Hepatocyte (in vitro differentiated cells): ENCODE measurements around the gene ATG10. TPM values are rescaled to one million over a fixed set of nuclear protein-coding genes. Genes with fewer than 3 reads are reported as not detected.
"Not testable (repeated sequence)": the region's sequence is repeated elsewhere in the genome, so short reads cannot be mapped to it uniquely, and the experiment has no call there.

Source experiments
- DNase-seq: peaks from one replicate; pipeline ENCODE4 v3.0.0-alpha.2; 2016; ENCODE audit warnings: low spot score
- H2AFZ ChIP-seq: fragments of 200-600 bp; sonication (generic); 2 replicates; pipeline ENCODE4 v1.6.0; 2016; ENCODE audit warnings: antibody characterized with exemption, mild to moderate bottlenecking
- H3K27ac ChIP-seq: fragments of 200-600 bp; sonication (generic); 2 replicates; pipeline ENCODE4 v1.5.1; 2016; ENCODE audit warnings: mild to moderate bottlenecking
- H3K27me3 ChIP-seq: fragments of 200-600 bp; sonication (generic); 2 replicates; pipeline ENCODE4 v1.6.1; 2016
- H3K36me3 ChIP-seq: fragments of 200-600 bp; sonication (generic); replicated peaks from 2 replicates; pipeline ENCODE4 v1.5.1; 2016; ENCODE audit warnings: low read depth; ENCODE audit not compliant: insufficient read depth
- H3K4me1 ChIP-seq: fragments of 200-600 bp; sonication (generic); 2 replicates; pipeline ENCODE4 v1.5.1; 2016; ENCODE audit warnings: mild to moderate bottlenecking, moderate library complexity; ENCODE audit not compliant: insufficient read depth
- H3K4me2 ChIP-seq: fragments of 200-600 bp; sonication (generic); 2 replicates; pipeline ENCODE4 v1.6.0; 2016
- H3K4me3 ChIP-seq: fragments of 200-600 bp; sonication (generic); 2 replicates; pipeline ENCODE4 v1.5.1; 2016; ENCODE audit warnings: mild to moderate bottlenecking
- H3K79me2 ChIP-seq: fragments of 200-600 bp; sonication (generic); 2 replicates; pipeline ENCODE4 v1.6.0; 2017; ENCODE audit warnings: mild to moderate bottlenecking
- H3K9me2 ChIP-seq: fragments of 200-600 bp; sonication (generic); replicated peaks from 2 replicates; pipeline ENCODE4 v1.6.0; 2017; ENCODE audit warnings: mild to moderate bottlenecking; ENCODE audit not compliant: insufficient read depth
- H3K9me3 ChIP-seq: fragments of 200-600 bp; sonication (generic); 2 replicates; pipeline ENCODE4 v1.5.1; 2016; ENCODE audit warnings: low read depth, mild to moderate bottlenecking
- H4K20me1 ChIP-seq: fragments of 200-600 bp; sonication (generic); 2 replicates; pipeline ENCODE4 v1.6.0; 2016; ENCODE audit warnings: mild to moderate bottlenecking; ENCODE audit not compliant: insufficient read depth, poor library complexity, severe bottlenecking
- EZH2 ChIP-seq: fragments of 200-600 bp; sonication (generic); IDR thresholded peaks from 2 replicates; pipeline ENCODE4 v1.6.1; 2016; ENCODE audit warnings: antibody characterized with exemption, mild to moderate bottlenecking, borderline replicate concordance
- EZH2phosphoT487 ChIP-seq: fragments of 200-600 bp; sonication (generic); IDR thresholded peaks from one replicate; pipeline ENCODE4 v1.6.1; 2018; ENCODE audit warnings: antibody characterized with exemption, mild to moderate bottlenecking, low read depth, moderate library complexity; ENCODE audit not compliant: unreplicated experiment, severe bottlenecking
- WGBS: methylation state at CpG from one replicate; pipeline ENCODE4 v1.1.6; 2016; ENCODE audit warnings: low lambda C conversion rate; ENCODE audit errors: missing lambda C conversion rate; 5-methylcytosine and 5-hydroxymethylcytosine counted together
- polyA plus RNA-seq: library from polyadenylated mRNA; unstranded; fragments of >200 nt; fragmentation: Nextera tagmentation; extraction: Ambion mirVana; gene quantifications from 2 replicates; pipeline ENCODE4 v1.2.1, GENCODE V29; 2016
- total RNA-seq: library from RNA; depleted of rRNA; stranded (reverse); fragments of >200 nt; gene quantifications from 2 replicates; pipeline ENCODE4 v1.2.3, GENCODE V29; 2014
- TF ChIP-seq, protein P1 (sequence below): fragments of 200-600 bp; sonication (generic); IDR thresholded peaks from 2 replicates; pipeline ENCODE4 v1.5.1; 2016; ENCODE audit warnings: antibody characterized with exemption, mild to moderate bottlenecking; ENCODE audit not compliant: poor library complexity

ATG10 gene
- total and polyA plus RNA-seq, 2 experiments from 2014 or later, result 11.8 to 13.0 TPM

GRCh38 chr5:82010696-82011095, 38.9 kb downstream of the ATG10 start:
- Histone ChIP-seq H3K27ac (no peak overlapping the region), H3K36me3 (no peaks in the 10 kb centered on the region), H3K9me3 (no peaks in the 10 kb centered on the region), H3K27me3 (no peaks in the 10 kb centered on the region), H3K4me3 (no peak overlapping the region), H3K4me1 (no peaks in the 10 kb centered on the region), H2AFZ (no peak overlapping the region), H3K9me2 (no peaks in the 10 kb centered on the region), H3K4me2 (no peak overlapping the region), H4K20me1 (no peaks in the 10 kb centered on the region), H3K79me2 (no peaks in the 10 kb centered on the region)
- no peak for TF ChIP-seq EZH2
- 94% methylated on average over 2 of the region's 2 CpGs for WGBS
- no peak for DNase-seq

- WGBS, result 100% methylated on average over 1 of the region's 1 CpG
- DNase-seq, result no peak
- Histone ChIP-seq H2AFZ (no peak overlapping the region), H3K9me2 (no peaks in the 10 kb centered on the region), H3K27ac (no peak overlapping the region), H3K4me2 (no peak overlapping the region), H3K79me2 (no peaks in the 10 kb centered on the region), H3K9me3 (no peaks in the 10 kb centered on the region), H3K36me3 (no peaks in the 10 kb centered on the region), H3K4me1 (no peaks in the 10 kb centered on the region), H3K4me3 (no peak overlapping the region), H4K20me1 (no peaks in the 10 kb centered on the region), H3K27me3 (no peaks in the 10 kb centered on the region)
- TF ChIP-seq, protein P1, sequence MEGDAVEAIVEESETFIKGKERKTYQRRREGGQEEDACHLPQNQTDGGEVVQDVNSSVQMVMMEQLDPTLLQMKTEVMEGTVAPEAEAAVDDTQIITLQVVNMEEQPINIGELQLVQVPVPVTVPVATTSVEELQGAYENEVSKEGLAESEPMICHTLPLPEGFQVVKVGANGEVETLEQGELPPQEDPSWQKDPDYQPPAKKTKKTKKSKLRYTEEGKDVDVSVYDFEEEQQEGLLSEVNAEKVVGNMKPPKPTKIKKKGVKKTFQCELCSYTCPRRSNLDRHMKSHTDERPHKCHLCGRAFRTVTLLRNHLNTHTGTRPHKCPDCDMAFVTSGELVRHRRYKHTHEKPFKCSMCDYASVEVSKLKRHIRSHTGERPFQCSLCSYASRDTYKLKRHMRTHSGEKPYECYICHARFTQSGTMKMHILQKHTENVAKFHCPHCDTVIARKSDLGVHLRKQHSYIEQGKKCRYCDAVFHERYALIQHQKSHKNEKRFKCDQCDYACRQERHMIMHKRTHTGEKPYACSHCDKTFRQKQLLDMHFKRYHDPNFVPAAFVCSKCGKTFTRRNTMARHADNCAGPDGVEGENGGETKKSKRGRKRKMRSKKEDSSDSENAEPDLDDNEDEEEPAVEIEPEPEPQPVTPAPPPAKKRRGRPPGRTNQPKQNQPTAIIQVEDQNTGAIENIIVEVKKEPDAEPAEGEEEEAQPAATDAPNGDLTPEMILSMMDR, result no peak
- TF ChIP-seq EZH2, result no peak
- TF ChIP-seq EZH2phosphoT487, result no peak
These were observed 39.9 kb downstream of the ATG10 start for GRCh38 chr5:82011761-82012160.

- H3K27ac ChIP-seq, H2AFZ ChIP-seq, H3K27me3 ChIP-seq, H3K4me3 ChIP-seq, H3K36me3 ChIP-seq, H3K9me2 ChIP-seq, H3K79me2 ChIP-seq, H3K9me3 ChIP-seq, DNase-seq, H4K20me1 ChIP-seq, H3K4me2 ChIP-seq: not testable (repeated sequence)
- WGBS, result 96% methylated on average over 4 of the region's 4 CpGs
- peaks cover 10% of the 10 kb centered on the region for H3K4me1 ChIP-seq
These were observed 42.8 kb downstream of the ATG10 start for GRCh38 chr5:82014644-82015043.

DNA sequence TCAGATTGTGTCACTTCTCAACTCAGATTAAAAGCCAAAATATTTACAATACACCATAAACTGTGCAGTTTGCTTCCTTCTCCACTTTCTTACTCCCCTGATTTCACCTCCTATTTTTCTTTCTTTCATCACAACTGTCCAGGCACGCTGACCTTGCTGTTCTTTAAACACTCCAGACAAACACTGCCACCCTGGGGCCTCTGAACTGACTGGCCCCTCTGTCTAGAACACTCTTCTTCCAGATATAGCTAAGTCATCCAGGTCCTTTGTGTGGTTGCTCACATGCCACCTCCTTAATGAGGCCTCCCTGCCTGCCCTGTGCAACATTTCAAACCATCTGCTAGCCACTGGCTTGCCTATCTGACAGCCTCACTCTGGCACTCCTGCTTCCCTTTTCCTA, 46.6 kb downstream of the ATG10 start:
- 31% methylated on average over 1 of the region's 1 CpG for WGBS
- no peaks in the 10 kb centered on the region for H3K36me3 ChIP-seq
- no peak overlapping the region for H2AFZ ChIP-seq
- peak overlapping the region; percentile 0 for H3K27ac ChIP-seq
- H3K79me2 ChIP-seq, result no peaks in the 10 kb centered on the region
- H3K4me1 ChIP-seq, result peaks cover 10% of the 10 kb centered on the region
- H3K9me2 ChIP-seq, result no peaks in the 10 kb centered on the region
- H3K9me3 ChIP-seq, result no peaks in the 10 kb centered on the region
- no peak overlapping the region for H3K4me2 ChIP-seq
- H3K4me3 ChIP-seq, result no peak overlapping the region
- no peaks in the 10 kb centered on the region for H4K20me1 ChIP-seq
- H3K27me3 ChIP-seq, result no peaks in the 10 kb centered on the region
- DNase-seq, result peak; percentile 51
- TF ChIP-seq EZH2phosphoT487 (no peak), EZH2 (no peak)
- TF ChIP-seq, protein P1, result no peak
